Activated naive CD8-positive, alpha-beta T cell (primary cell): ENCODE results near the gene NOP9.

Source experiments
- H3K27ac Mint-ChIP-seq: one replicate; pipeline ENCODE4 v1.8.0; 2021; ENCODE audit warnings: mixed read lengths
- H3K27me3 Mint-ChIP-seq: one replicate; pipeline ENCODE4 v1.8.0; 2021; ENCODE audit warnings: mixed read lengths
- H3K36me3 Mint-ChIP-seq: one replicate; pipeline ENCODE4 v1.8.0; 2021; ENCODE audit warnings: mixed read lengths
- H3K4me1 Mint-ChIP-seq: one replicate; pipeline ENCODE4 v1.8.0; 2021; ENCODE audit warnings: low read depth, mixed read lengths
- H3K4me3 Mint-ChIP-seq: one replicate; pipeline ENCODE4 v1.8.0; 2021; ENCODE audit warnings: mild to moderate bottlenecking, mixed read lengths
- H3K9me3 Mint-ChIP-seq: one replicate; pipeline ENCODE4 v1.8.0; 2021; ENCODE audit warnings: low read depth, mixed read lengths

NOP9 gene, protein sequence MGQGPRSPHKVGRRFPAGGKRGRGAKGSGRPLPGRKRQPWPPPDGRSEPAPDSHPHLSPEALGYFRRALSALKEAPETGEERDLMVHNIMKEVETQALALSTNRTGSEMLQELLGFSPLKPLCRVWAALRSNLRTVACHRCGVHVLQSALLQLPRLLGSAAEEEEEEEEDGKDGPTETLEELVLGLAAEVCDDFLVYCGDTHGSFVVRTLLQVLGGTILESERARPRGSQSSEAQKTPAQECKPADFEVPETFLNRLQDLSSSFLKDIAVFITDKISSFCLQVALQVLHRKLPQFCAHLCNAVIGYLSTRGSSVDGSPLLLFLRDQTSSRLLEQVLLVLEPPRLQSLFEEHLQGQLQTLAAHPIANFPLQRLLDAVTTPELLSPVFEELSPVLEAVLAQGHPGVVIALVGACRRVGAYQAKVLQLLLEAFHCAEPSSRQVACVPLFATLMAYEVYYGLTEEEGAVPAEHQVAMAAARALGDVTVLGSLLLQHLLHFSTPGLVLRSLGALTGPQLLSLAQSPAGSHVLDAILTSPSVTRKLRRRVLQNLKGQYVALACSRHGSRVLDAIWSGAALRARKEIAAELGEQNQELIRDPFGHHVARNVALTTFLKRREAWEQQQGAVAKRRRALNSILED

DNA sequence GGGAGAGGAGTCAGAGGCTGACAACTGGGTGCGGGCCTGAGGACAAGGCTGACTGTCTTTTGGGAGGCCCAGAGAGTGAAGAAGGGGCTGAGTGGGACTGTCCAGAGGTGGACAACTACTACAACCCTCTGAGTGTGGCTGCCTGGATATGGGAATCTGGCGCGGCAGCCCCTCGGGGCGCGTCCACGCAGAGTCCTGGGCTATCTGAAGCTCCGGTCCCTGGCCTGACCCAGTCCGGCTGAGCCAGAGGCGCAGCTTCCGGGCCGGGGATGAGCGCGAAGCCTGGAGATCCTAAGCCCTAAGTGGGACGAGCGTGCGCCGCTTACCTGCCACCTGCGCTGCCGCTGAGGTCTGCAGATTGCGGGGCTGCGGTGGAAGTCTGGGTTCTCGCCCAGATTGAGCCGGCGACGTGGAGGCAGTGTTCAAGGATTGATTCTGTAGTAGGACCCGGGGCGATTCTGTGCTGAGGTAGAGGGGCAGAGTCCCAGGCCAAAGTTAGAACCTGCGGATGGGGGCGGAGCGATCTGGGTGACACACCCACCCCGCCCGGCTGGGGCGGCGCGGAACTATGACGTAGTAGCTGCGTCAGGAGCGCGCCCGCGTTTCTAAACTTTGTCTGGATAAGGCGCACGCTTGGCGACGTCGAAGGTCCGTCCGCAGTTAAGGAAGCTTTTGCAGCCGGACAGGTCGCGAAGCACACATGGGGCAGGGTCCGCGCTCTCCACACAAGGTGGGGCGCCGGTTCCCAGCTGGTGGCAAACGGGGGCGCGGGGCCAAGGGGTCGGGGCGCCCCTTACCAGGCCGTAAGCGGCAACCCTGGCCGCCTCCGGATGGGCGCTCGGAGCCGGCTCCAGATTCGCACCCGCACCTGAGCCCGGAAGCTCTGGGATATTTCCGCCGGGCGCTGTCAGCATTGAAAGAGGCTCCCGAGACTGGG is at the start of gene NOP9, which contains the start of gene DHRS1:
Gene NOP9 (plus strand): TSS at position 596 of the 937 bp plus-strand sequence. CDS start 105 bp downstream, at position 701.
Gene DHRS1 (minus strand): TSS at position 526 of the 937 bp plus-strand sequence. CDS start 674 bp downstream, outside the sequence.
- H3K4me1 Mint-ChIP-seq = peaks cover 42% of the 10 kb centered on the region
- no peaks in the 10 kb centered on the region for H3K27me3 Mint-ChIP-seq
- H3K4me3 Mint-ChIP-seq = peak within 1 kb of the TSS; percentile 96
- H3K27ac Mint-ChIP-seq = peak within 1 kb of the TSS; percentile 94
- H3K36me3 Mint-ChIP-seq = peaks cover 7% of the 10 kb centered on the region
- H3K9me3 Mint-ChIP-seq = no peaks in the 10 kb centered on the region

DNA sequence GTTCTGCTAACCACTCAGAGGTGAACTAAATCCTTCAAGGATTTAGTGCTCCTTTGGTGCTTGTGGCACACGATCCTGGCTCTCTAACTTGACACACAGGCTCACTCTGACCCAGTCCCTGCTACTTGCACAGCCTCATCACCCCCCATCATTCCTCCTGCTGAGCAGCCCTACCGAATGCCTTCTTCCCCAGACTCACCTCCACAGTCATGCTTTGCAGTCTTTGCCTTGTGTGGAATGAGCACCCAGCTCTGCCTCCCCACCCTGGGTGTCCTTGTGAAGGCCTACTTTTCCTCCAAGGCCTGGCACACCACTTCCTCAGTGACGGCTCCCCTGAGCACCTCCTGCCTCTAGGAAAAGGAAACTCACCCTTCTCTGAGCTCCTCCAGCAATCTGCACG is 49.3 kb upstream of the NOP9 start:
- H3K9me3 Mint-ChIP-seq = no peaks in the 10 kb centered on the region
- peaks cover 5% of the 10 kb centered on the region for H3K36me3 Mint-ChIP-seq
- peaks cover 13% of the 10 kb centered on the region for H3K4me1 Mint-ChIP-seq
- H3K4me3 Mint-ChIP-seq = no peak overlapping the region
- H3K27me3 Mint-ChIP-seq = no peaks in the 10 kb centered on the region
- no peak overlapping the region for H3K27ac Mint-ChIP-seq

DNA sequence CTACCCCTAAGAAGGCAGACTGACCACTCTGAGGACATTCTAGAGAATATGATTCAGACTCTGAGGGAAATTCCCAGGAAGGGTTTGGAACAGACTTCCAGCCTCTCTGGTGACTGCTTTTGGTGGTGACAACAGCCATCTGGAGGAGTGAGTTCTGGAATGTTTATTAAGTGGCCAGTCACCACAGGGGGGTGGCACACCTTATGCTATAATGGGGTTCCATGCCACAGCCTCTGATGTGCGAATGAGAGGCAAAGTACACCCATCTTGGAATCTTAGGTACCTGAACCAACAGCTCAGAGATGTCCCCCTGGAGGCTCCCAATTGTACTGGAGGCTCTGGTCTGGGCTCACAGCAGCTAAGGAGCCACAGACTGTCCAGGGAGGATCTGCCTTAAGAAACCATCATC is 47.8 kb upstream of the NOP9 start:
- Mint-ChIP-seq H3K4me3 (no peak overlapping the region), H3K36me3 (peaks cover 5% of the 10 kb centered on the region), H3K4me1 (peaks cover 10% of the 10 kb centered on the region)

DNA sequence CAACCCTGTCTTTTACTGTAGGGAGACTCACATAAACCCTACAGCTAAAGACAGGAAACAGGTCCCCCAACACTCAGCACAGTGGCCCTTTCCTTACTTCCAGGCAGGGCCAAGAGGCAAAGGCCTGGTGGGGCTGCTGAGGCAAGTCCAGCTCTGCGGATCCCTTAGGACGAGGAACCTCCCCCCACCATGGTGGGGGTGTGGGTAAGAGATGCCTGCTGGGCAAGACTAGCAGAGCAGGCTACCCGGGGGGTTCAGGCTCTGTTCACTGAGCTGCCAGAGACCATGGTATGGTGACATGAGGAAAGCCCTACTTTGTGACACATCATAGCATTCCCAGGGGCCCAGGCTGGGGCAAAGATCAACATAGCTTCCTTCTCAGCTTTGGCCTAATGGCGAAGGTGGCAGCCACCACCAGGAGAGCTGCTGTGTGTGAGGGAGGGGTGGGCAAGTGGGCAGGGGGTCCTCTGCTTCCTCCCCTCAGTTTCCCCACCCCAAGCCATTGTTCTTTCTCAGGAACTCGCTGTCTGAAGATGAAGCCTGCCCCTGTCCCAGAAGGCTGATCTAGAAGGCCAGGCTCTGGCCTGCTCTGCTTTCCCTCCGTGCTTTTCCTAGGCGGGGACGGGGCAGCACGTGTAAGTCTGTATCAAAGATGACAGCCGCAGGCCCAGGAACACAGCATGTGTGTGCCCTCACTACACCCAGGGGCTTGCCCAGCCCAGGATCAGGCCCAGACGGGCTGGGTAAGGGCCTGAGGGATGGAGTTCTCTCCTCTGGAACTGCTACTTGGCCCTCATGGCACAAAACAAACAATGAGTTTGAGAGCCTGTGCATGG is 47.1 kb upstream of the NOP9 start:
- H3K27ac Mint-ChIP-seq = no peak overlapping the region
- H3K9me3 Mint-ChIP-seq = no peaks in the 10 kb centered on the region
- peaks cover 6% of the 10 kb centered on the region for H3K4me1 Mint-ChIP-seq
- H3K36me3 Mint-ChIP-seq = peaks cover 5% of the 10 kb centered on the region
- H3K27me3 Mint-ChIP-seq = no peaks in the 10 kb centered on the region
- no peak overlapping the region for H3K4me3 Mint-ChIP-seq

More for the DNA sequence above, 47.8 kb upstream of the NOP9 start:
- Mint-ChIP-seq H3K27ac (no peak overlapping the region), H3K27me3 (no peaks in the 10 kb centered on the region), H3K9me3 (no peaks in the 10 kb centered on the region)

DNA sequence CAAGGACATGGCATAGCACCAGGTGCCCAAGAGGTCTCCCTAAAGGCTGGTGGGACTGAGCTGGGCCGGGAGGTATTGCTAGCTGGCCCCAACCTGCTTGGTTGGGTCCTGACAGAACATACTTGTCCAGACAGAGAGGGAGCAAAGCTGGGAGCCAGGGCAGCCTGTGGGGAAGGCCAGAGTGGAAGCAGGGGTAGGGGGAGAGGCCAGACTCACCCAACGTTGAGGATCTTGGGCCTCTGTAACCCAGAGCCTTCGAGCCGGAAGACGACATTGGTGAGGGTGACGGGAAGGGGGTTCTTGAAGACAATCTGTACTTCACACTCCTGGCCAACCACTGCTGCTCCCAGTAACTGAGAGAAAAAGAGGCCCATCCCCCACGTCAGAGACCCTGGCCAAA is 45.7 kb upstream of the NOP9 start:
- H3K27me3 Mint-ChIP-seq = no peaks in the 10 kb centered on the region
- H3K4me1 Mint-ChIP-seq = no peaks in the 10 kb centered on the region
- H3K9me3 Mint-ChIP-seq = no peaks in the 10 kb centered on the region
- no peak overlapping the region for H3K27ac Mint-ChIP-seq
- no peak overlapping the region for H3K4me3 Mint-ChIP-seq
- H3K36me3 Mint-ChIP-seq = peaks cover 5% of the 10 kb centered on the region

DNA sequence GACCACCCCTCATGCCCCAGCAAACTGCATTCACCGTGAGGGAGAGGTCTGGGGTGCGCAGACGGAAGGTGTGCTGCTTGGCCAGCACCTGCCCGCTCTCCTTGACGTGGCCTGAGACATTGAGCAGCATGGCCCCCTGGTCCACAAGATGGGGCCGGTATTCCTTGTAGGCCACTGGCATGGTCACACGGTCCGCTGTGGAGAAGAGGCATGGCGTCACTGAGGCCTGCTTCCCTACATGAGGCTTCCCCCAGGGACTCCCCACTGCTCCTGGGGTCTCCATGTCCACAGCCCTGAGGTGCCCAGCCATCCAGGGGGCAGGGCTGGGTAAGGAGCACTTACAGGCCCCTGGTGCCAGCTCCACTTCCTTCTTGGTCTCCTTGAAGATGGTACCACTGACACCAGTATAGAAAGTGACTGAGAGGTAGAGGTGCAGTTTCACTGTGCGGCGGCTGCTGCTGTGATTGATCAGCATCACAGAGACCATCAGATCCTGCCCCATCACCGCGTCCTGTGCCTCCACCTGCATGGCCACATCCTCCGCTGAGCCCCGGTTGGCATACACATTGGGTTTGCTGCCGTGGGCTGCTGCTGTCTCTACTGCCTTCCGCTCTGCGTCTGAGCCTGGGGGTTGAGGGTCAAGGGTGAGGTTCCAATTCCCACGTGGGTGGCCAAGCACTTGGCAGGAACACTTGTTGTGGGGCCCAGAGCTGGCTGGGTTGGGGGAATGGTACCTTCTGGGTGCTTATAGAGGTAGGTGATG is 44.8 kb upstream of the NOP9 start:
- Mint-ChIP-seq H3K27me3 (no peaks in the 10 kb centered on the region), H3K9me3 (no peaks in the 10 kb centered on the region)

DNA sequence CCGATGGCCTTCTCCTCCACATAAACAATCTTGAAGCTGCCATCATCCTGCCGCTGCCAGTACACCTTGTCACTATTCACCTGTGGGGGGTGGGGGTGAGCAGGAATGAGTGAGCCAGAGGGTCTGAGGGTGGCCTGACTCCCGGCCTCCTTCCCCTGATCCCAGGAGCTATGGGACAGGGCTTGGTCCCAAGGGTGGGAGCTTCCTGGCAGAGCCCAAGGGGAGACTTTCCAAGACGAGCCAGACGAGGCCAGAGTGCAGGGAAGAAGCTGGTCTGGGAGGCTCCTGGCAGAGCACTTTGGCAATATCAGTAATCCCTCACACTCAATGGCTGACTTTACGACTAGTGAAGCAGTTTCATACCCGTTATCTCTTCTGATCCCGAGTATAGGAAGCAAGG is 44.2 kb upstream of the NOP9 start:
- Mint-ChIP-seq H3K36me3 (peaks cover 2% of the 10 kb centered on the region), H3K4me1 (no peaks in the 10 kb centered on the region), H3K4me3 (no peak overlapping the region), H3K27me3 (no peaks in the 10 kb centered on the region), H3K9me3 (no peaks in the 10 kb centered on the region), H3K27ac (no peak overlapping the region)

More for the DNA sequence above, 44.8 kb upstream of the NOP9 start:
- Mint-ChIP-seq H3K36me3 (peaks cover 5% of the 10 kb centered on the region), H3K4me3 (no peak overlapping the region), H3K4me1 (no peaks in the 10 kb centered on the region), H3K27ac (no peak overlapping the region)

DNA sequence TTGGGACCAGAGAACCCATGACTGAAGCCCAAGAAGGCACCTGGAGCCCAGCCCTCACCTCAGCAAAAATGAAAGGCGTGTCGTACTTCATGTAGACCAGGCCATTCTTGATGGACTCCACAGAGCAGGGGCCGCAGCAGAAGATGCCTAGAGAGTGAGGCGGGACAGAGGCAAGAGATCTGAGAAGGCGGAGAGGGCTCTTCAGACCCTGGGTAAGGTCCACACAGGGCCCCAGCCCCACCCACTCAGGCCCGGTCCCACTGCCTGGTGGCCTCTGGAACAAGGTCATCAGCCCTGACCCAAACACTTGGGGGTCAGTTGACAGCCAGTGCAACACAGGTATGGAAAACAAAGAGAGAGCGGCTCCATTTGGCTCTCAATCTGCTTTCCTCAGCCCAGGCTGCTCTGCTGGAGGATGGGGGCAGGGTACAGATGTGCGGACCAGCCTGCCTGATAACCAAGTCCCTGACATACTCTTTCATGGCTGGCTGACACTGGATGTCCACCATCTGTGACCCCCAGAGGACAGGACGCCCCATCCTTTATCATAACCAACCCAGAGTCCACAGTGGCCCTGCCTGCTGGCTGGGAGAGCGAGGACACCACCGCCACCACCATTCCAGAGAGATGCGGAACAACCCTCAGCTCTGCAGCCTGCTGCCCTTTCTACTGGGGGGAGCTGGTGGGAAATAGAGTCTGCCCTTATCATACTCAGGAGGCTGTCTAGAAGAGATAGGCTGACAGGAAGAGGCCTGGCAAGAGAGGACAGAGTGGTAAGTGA is 43.5 kb upstream of the NOP9 start:
- H3K4me3 Mint-ChIP-seq = no peak overlapping the region
- no peaks in the 10 kb centered on the region for H3K9me3 Mint-ChIP-seq
- H3K27me3 Mint-ChIP-seq = no peaks in the 10 kb centered on the region
- H3K4me1 Mint-ChIP-seq = no peaks in the 10 kb centered on the region
- H3K27ac Mint-ChIP-seq = no peak overlapping the region
- H3K36me3 Mint-ChIP-seq = peaks cover 2% of the 10 kb centered on the region

DNA sequence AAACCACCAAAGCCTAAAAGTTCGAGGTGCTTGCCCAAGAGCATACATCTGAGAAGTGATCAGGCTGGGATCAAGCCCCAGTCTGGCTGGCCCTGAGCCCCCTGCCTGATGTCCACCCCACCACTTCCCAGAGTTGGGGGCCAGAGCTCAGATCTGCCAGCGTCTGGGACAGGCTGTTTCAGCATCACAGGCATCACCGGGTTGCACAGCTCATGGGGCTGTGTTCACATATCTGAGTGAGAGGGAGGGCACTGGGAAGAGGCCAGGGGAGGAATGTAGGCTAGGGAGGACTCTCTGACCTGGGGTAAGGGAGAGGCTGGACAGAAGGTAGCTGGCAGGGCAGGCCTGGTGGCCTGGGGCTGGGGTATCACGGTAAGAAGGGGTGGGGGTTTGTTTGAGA is 42.7 kb upstream of the NOP9 start:
- H3K27me3 Mint-ChIP-seq = no peaks in the 10 kb centered on the region
- peaks cover 2% of the 10 kb centered on the region for H3K36me3 Mint-ChIP-seq
- H3K9me3 Mint-ChIP-seq = no peaks in the 10 kb centered on the region
- no peaks in the 10 kb centered on the region for H3K4me1 Mint-ChIP-seq
- H3K4me3 Mint-ChIP-seq = no peak overlapping the region
- no peak overlapping the region for H3K27ac Mint-ChIP-seq

DNA sequence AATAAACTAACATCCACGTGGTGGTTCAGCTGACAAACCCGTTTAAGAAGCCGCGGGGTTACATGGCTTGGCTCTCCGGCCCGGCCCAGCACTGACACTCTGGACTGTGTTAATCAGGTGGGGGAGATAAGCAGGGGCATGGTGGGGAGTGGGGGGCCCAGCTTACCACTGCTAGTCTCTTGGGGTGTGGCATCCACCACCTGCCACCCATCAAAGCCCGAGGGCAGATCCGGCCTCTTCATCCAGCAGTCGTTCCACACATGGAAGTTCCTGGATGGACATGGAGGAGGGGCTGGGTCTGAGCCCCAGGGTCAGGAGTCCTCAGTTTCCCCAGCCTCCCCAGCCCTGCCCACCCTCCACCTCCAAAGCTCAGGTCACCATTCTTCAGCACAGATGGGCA is 41.5 kb upstream of the NOP9 start:
- peaks cover 4% of the 10 kb centered on the region for H3K36me3 Mint-ChIP-seq
- no peak overlapping the region for H3K27ac Mint-ChIP-seq
- no peak overlapping the region for H3K4me3 Mint-ChIP-seq
- H3K27me3 Mint-ChIP-seq = no peaks in the 10 kb centered on the region
- H3K4me1 Mint-ChIP-seq = no peaks in the 10 kb centered on the region
- H3K9me3 Mint-ChIP-seq = no peaks in the 10 kb centered on the region

DNA sequence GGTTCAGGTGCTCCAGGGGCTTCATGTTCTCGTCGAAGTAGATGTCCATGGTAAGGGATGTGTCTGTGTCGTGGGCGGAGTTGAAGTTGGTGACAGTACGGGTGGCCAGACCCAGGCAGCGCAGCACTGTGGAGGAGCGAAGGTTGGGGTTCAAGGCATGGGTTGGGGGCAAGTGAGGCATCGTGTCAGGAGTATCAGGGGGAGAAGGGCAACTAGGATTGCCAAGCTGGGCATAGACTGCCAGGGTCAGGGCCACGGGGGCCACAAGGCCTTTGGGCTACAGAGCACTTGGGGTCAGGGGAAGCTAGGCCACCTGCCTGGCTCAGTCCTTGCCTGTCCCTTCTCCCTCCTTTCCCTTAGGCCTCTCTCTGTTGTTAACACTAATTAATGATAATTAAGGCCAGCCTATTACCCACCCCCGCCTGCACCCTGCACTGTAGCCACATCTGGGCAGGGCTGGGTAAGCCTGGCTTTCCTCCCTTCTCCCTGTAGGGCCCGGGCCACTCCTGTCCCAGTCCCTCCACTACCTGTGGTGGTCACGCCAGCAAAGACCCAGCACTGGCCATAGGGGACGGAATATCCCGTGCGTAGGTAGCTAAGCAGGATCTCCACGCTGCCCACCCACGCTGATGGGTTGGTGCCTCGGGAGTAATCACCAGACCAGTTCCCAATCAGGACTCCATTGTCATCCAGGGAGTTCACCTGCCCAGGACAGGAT is 40.9 kb upstream of the NOP9 start:
- H3K4me1 Mint-ChIP-seq = no peaks in the 10 kb centered on the region
- H3K4me3 Mint-ChIP-seq = no peak overlapping the region
- H3K9me3 Mint-ChIP-seq = no peaks in the 10 kb centered on the region
- peaks cover 4% of the 10 kb centered on the region for H3K36me3 Mint-ChIP-seq
- no peak overlapping the region for H3K27ac Mint-ChIP-seq
- no peaks in the 10 kb centered on the region for H3K27me3 Mint-ChIP-seq

DNA sequence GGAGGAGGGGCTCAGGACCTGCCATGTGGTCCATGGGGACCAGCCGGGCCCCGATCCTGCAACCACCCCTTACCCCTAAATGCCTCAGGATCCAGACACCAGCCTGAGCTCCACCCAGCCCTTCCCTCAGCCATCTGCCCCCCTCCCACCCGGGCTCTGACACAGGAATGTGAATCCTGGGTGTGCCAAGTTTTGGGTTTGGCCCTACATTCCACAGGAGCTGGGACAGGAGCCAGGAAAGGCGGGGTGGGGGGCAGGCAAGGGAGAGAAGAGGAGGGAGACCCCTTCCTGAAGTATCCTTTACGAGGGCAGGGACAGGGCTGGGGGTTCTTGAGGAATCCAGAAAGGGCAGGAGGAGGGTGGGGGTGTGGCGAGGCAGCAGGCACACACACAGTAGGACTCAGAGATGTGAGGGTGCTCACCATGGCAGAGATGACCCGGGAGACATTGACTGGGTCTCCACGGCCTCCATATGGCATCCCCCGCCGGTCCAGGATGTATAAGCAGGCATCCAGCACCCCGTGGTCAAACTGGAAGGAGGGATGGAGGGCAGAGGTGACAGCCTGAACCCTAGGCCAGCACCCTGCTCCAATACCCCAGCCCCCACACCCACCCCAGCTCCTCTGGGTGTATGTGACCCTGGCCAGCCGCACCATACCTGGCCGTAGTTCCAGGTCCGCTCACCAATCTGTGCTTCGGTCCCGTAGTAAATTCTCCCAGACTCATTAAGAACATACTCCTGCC is 40.2 kb upstream of the NOP9 start:
- Mint-ChIP-seq H3K36me3 (peaks cover 4% of the 10 kb centered on the region), H3K4me1 (no peaks in the 10 kb centered on the region), H3K4me3 (no peak overlapping the region), H3K27me3 (no peaks in the 10 kb centered on the region), H3K27ac (no peak overlapping the region), H3K9me3 (no peaks in the 10 kb centered on the region)
